OCI-LY3 (cell line): ENCODE data around the gene SLC25A24.

Experiments used
- EZH2phosphoT487 ChIP-seq: fragments of 200-600 bp; shearing (Covaris generic); IDR thresholded peaks from 2 replicates; pipeline ENCODE4 v1.6.1; 2018; ENCODE audit warnings: antibody characterized with exemption, mixed run types, low read depth
- TF ChIP-seq, protein P1 (sequence below): fragments of 200-600, 300-600 bp; sonication (generic); IDR thresholded peaks from 2 replicates; pipeline ENCODE4 v1.5.1; 2014; ENCODE audit warnings: antibody characterized with exemption, low read length, low read depth

DNA sequence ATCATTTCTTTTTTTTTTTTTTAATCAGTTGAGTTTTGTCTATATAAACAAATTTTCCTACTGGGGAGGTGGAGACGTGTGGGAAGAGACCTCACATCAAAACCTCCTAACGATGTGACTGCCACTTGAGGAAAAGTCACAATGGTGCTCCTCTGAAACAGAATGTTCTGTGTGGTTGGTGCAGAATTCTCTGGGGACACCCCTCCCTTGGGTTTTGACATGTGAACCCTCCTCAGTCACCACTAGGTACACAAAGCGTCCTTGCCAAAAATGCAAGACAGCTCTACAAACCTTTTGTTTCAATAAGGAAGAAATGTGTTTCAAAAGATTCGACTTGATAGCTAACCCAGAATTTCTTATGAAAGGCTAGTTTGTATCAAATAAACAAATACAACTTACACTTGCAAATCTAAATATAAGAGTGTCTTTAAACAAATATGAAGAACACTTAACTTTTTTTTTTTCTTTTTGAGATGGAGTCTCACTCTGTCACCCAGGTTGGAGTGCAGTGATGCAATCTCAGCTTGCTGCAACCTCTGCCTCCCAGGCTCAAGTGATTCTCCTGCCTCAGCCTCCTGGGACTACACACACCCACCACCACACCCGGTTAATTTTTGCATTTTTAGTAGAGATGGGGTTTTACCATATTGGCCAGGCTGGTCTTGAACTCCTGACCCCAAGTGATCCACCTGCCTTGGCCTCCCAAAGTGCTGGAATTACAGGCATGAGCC lies 9.3 kb downstream of the SLC25A24 start:
- TF ChIP-seq, protein P1, sequence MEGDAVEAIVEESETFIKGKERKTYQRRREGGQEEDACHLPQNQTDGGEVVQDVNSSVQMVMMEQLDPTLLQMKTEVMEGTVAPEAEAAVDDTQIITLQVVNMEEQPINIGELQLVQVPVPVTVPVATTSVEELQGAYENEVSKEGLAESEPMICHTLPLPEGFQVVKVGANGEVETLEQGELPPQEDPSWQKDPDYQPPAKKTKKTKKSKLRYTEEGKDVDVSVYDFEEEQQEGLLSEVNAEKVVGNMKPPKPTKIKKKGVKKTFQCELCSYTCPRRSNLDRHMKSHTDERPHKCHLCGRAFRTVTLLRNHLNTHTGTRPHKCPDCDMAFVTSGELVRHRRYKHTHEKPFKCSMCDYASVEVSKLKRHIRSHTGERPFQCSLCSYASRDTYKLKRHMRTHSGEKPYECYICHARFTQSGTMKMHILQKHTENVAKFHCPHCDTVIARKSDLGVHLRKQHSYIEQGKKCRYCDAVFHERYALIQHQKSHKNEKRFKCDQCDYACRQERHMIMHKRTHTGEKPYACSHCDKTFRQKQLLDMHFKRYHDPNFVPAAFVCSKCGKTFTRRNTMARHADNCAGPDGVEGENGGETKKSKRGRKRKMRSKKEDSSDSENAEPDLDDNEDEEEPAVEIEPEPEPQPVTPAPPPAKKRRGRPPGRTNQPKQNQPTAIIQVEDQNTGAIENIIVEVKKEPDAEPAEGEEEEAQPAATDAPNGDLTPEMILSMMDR: no peak
- TF ChIP-seq EZH2phosphoT487: no peak
